RCC 7860 (cell line): Measurements from ENCODE around the gene CKLF.

Source experiments
- DNase-seq: peaks from one replicate; pipeline ENCODE4 v3.0.0-alpha.2; 2015; ENCODE audit warnings: low spot score
- FAIRE-seq: peaks from 2 replicates; lab custom pipeline; 2012; peaks lifted over from hg19 to GRCh38; lab: Jason Lieb, UNC

CKLF gene

DNA sequence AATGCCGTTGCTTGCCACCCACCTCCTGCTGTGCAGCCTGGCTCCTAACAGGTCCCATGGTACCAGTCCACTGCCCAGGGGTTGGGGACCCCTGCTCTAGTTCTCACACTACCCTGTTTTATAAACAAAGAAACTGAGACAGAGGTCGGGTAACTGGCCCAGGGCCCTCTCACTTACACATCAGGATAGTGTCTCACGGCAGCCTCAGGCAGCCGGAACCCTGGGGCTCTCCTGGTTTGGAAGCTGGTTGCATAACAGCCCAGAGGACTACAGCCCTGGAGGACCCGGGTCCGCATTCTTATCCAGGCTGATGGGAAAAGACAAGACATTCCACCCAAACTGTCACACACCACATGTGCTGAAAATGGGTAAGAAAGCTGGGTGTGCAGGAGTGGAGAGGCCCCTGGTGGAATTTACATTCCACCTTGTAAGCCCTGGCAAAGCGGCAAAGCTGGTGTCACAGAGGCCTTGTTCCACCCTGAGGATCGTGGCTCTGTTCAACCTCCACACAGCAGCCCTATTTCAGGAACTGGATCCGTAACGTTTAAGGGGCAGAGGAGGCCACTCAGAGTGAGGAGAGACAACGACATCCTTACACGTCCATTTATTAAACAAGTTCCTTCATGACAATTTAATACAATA is 61.9 kb downstream of the CKLF start:
- no peak for DNase-seq
- FAIRE-seq = no peak
